K562 (cell line): Measurements from ENCODE around the gene RAP2C. TPM values are rescaled to one million over a fixed set of nuclear protein-coding genes. Genes with fewer than 3 reads are reported as not detected.
A peak's percentile ranks its signal among the peaks of the same experiment; 100 is the strongest.

Experiments
- ATAC-seq: fragments of 200-7000 bp; cut with Tn5 transposase; 3 replicates; pipeline ENCODE4 v1.9.1; 2020; ENCODE audit warnings: moderate library complexity
- BruUV-seq: library from RNA; stranded (reverse); fragments of 400-500 nt; replicated peaks from 2 replicates; lab custom pipeline; 2021; lab: Mats Ljungman, UMichigan
- CTCF ChIA-PET: fragments of 300-600 bp; formaldehyde crosslinking; extraction: SDS; loops from one replicate; lab custom pipeline; 2021; ENCODE audit warnings: low intra/inter-chr PET ratio; lab: Yijun Ruan, JAX
- POLR2A ChIA-PET: fragments of 300-600, 350-650 bp; sonication (Branson Sonifier 250); formaldehyde crosslinking; extraction: SDS; loops from one replicate; lab custom pipeline; 2021; ENCODE audit warnings: antibody characterized with exemption, inconsistent platforms; lab: Yijun Ruan, JAX
- DNase-seq, 4 experiments: peaks; one replicate each; pipeline versions ENCODE4 v3.0.0 to v3.0.0-alpha.2; 2011 to 2018; ENCODE audit warnings: low spot score in 3 of 4, mixed read lengths in 3 of 4; ENCODE audit errors: extremely low read depth in 1 of 4
- FAIRE-seq: peaks from 2 replicates; lab custom pipeline; 2011; peaks lifted over from hg19 to GRCh38; lab: Jason Lieb, UNC
- H2AFZ ChIP-seq: 2 replicates; pipeline ENCODE4 v1.6.0; 2011; ENCODE audit warnings: low read depth, low read length, control low read depth, inconsistent platforms
- H3K27ac ChIP-seq: fragments of 200-600 bp; 3 replicates; pipeline ENCODE4 v1.8.0; 2011; ENCODE audit warnings: low read depth, mild to moderate bottlenecking, control low read depth, inconsistent platforms, low read length, moderate library complexity, mixed read lengths; ENCODE audit errors: extremely low read depth
- H3K27me3 ChIP-seq, 2 experiments: fragments of 300-600 bp in 1 of 2; 2 replicates in 1 of 2; 3 replicates in 1 of 2; pipeline versions ENCODE4 v1.6.0 to v1.8.0; 2011; ENCODE audit warnings: inconsistent platforms in 2 of 2, low read length in 2 of 2, mild to moderate bottlenecking in 1 of 2, mixed read lengths in 1 of 2, moderate library complexity in 1 of 2; ENCODE audit not compliant: control insufficient read depth in 2 of 2, insufficient read depth in 2 of 2
- H3K36me3 ChIP-seq: fragments of 300-600 bp; 3 replicates; pipeline ENCODE4 v1.8.0; 2011; ENCODE audit warnings: mild to moderate bottlenecking, low read length, inconsistent platforms; ENCODE audit not compliant: control insufficient read depth, insufficient read depth
- H3K4me1 ChIP-seq, 2 experiments: fragments of 200-600 bp in 1 of 2; replicated peaks in 1 of 2; 2 replicates in 1 of 2; 3 replicates in 1 of 2; pipeline versions ENCODE4 v1.5.1 to v1.8.0; 2011; ENCODE audit warnings: inconsistent platforms in 2 of 2, low read length in 2 of 2, mild to moderate bottlenecking in 1 of 2, mixed read lengths in 1 of 2, moderate library complexity in 1 of 2; ENCODE audit not compliant: control insufficient read depth in 2 of 2, insufficient read depth in 2 of 2
- H3K4me2 ChIP-seq: 2 replicates; pipeline ENCODE4 v1.6.1; 2011; ENCODE audit warnings: low read length, control low read depth, inconsistent platforms, mixed read lengths; ENCODE audit not compliant: insufficient read depth
- H3K4me3 ChIP-seq: fragments of 200-600 bp; sonication (generic), shearing (Covaris generic); 2 replicates; pipeline ENCODE4 v1.5.1; 2016; ENCODE audit warnings: control low read depth, inconsistent platforms
- H3K79me2 ChIP-seq: fragments of 200-600 bp; 3 replicates; pipeline ENCODE4 v1.8.0; 2011; ENCODE audit warnings: low read length, inconsistent platforms; ENCODE audit not compliant: control insufficient read depth, insufficient read depth
- H3K9ac ChIP-seq, 2 experiments: 2 replicates each; pipeline versions ENCODE4 v1.6.0 to v1.6.1; 2011; ENCODE audit warnings: low read depth in 2 of 2, low read length in 2 of 2, control low read depth in 1 of 2, inconsistent platforms in 1 of 2, mild to moderate bottlenecking in 1 of 2, mixed read lengths in 1 of 2; ENCODE audit not compliant: insufficient read depth in 1 of 2
- H3K9me1 ChIP-seq: one replicate; pipeline ENCODE4 v1.6.0; 2011; ENCODE audit warnings: inconsistent platforms, mild to moderate bottlenecking, low read length, moderate library complexity; ENCODE audit not compliant: control insufficient read depth, insufficient read depth
- H3K9me3 ChIP-seq: replicated peaks from 2 replicates; pipeline ENCODE4 v1.5.1; 2011; ENCODE audit warnings: low read depth, low read length, inconsistent platforms; ENCODE audit not compliant: control insufficient read depth, insufficient read depth
- H4K20me1 ChIP-seq: replicated peaks from 2 replicates; pipeline ENCODE4 v1.6.1; 2011; ENCODE audit warnings: low read length, inconsistent platforms, mixed read lengths; ENCODE audit not compliant: control insufficient read depth, insufficient read depth
- CEBPB ChIP-seq: fragments of 450-650 bp; IDR thresholded peaks from 2 replicates; pipeline ENCODE4 v1.6.1; 2016; ENCODE audit warnings: missing genetic modification characterization, missing compliant biosample characterization
- CEBPG ChIP-seq, 3 experiments: fragments of 200-800 bp in 1 of 3; sonication (Bioruptor generic) in 1 of 3; sonication (generic) in 1 of 3; formaldehyde crosslinking in 1 of 3; IDR thresholded peaks in 2 of 3; conservative IDR thresholded peaks in 1 of 3; 2 replicates each; pipeline versions ENCODE4 v1.6.1 to v1.8.0; 2016 to 2022; ENCODE audit warnings: missing compliant biosample characterization in 2 of 3, missing genetic modification characterization in 2 of 3, mild to moderate bottlenecking in 1 of 3, missing genetic modification reagents in 1 of 3
- ELF2 ChIP-seq: fragments of 250-450 bp; sonication (Bioruptor Pico); IDR thresholded peaks from 2 replicates; pipeline ENCODE4 v1.5.0; 2021; ENCODE audit warnings: mild to moderate bottlenecking
- HCFC1 ChIP-seq: IDR thresholded peaks from 2 replicates; pipeline ENCODE4 v1.6.1; 2012; ENCODE audit warnings: low read depth, low read length, improper control_type of control experiment
- ILF3 ChIP-seq: fragments of 450-650 bp; IDR thresholded peaks from 2 replicates; pipeline ENCODE4 v1.6.1; 2018; ENCODE audit warnings: antibody characterized with exemption, mild to moderate bottlenecking, moderate library complexity, borderline replicate concordance
- MED1 ChIP-seq: sonication (generic); formaldehyde crosslinking; IDR thresholded peaks from 2 replicates; pipeline ENCODE4 v1.8.1; 2023; ENCODE audit warnings: missing genetic modification reagents, borderline replicate concordance
- MEIS2 ChIP-seq: fragments of 450-650 bp; IDR thresholded peaks from 2 replicates; pipeline ENCODE4 v1.6.1; 2014; ENCODE audit warnings: mild to moderate bottlenecking; ENCODE audit not compliant: partially characterized antibody
- PBX2 ChIP-seq, 2 experiments: IDR thresholded peaks in 1 of 2; conservative IDR thresholded peaks in 1 of 2; 2 replicates each; pipeline ENCODE4 v1.6.1; 2016; ENCODE audit warnings: low read depth in 2 of 2, mild to moderate bottlenecking in 1 of 2, missing compliant biosample characterization in 1 of 2, missing genetic modification characterization in 1 of 2, moderate library complexity in 1 of 2
- PTTG1 ChIP-seq: fragments of 450-650 bp; IDR thresholded peaks from 2 replicates; pipeline ENCODE4 v1.6.1; 2016; ENCODE audit warnings: low read depth, mild to moderate bottlenecking, missing genetic modification characterization, missing compliant biosample characterization
- SMARCA4 ChIP-seq: fragments of 450-650 bp; IDR thresholded peaks from 2 replicates; pipeline ENCODE4 v1.6.1; 2016
- TGIF2 ChIP-seq: sonication (generic); formaldehyde crosslinking; IDR thresholded peaks from 2 replicates; pipeline ENCODE4 v1.8.1; 2022; ENCODE audit warnings: mild to moderate bottlenecking, missing genetic modification reagents, moderate library complexity
- VEZF1 ChIP-seq: fragments of 200-800 bp; sonication (Bioruptor generic); IDR thresholded peaks from 2 replicates; pipeline ENCODE4 v1.6.1; 2017; ENCODE audit warnings: missing genetic modification characterization, missing compliant biosample characterization
- ZNF347 ChIP-seq: fragments of 450-650 bp; formaldehyde crosslinking; IDR thresholded peaks from 2 replicates; pipeline ENCODE4 v1.4.0; 2020; ENCODE audit warnings: low read depth, mild to moderate bottlenecking, moderate library complexity
- ZNF507 ChIP-seq: conservative IDR thresholded peaks from 2 replicates; pipeline ENCODE4 v1.6.1; 2017; ENCODE audit warnings: missing genetic modification characterization, missing compliant biosample characterization
- ZNF699 ChIP-seq: fragments of 250-450 bp; sonication (Bioruptor Pico); IDR thresholded peaks from 2 replicates; pipeline ENCODE4 v1.8.0; 2021; ENCODE audit warnings: mild to moderate bottlenecking, moderate library complexity; ENCODE audit not compliant: insufficient replicate concordance
- ZNF740 ChIP-seq, 3 experiments: fragments of 200-800 bp in 1 of 3; sonication (Bioruptor generic) in 1 of 3; sonication (generic) in 1 of 3; formaldehyde crosslinking in 1 of 3; IDR thresholded peaks; 2 replicates each; pipeline versions ENCODE4 v1.6.1 to v1.8.0; 2016 to 2022; ENCODE audit warnings: mild to moderate bottlenecking in 2 of 3, missing compliant biosample characterization in 2 of 3, missing genetic modification characterization in 2 of 3, missing genetic modification reagents in 1 of 3
- WGBS: fragments of 100-300 bp; shearing (Covaris generic); methylation state at CpG from one replicate; pipeline ENCODE4 v1.1.6; 2016; ENCODE audit warnings: low coverage, mixed read lengths; ENCODE audit not compliant: insufficient coverage; ENCODE audit errors: missing lambda C conversion rate; 5-methylcytosine and 5-hydroxymethylcytosine counted together
- in situ Hi-C: fragments of 300-500 bp; cut with MboI; formaldehyde crosslinking; loops from 4 replicates; pipeline ENCODE4 v1.15.0; 2018; ENCODE audit warnings: inconsistent platforms, mixed read lengths
- intact Hi-C: fragments of 100-400 bp; cut with micrococcal nuclease; formaldehyde crosslinking; loops from 2 replicates; pipeline ENCODE4 v1.14.2; 2022
- polyA plus RNA-seq, 8 experiments: library from polyadenylated mRNA; depleted of rRNA in 4 of 8; stranded (reverse) in 5 of 8; unstranded in 3 of 8; fragments of >200 nt; fragmentation: Nextera tagmentation in 2 of 8; fragmentation: Illumina TruSeq in 1 of 8; extraction: Ambion mirVana in 2 of 8; extraction: Trizol in 1 of 8; gene quantifications; 2 replicates each; pipeline versions ENCODE4 v1.2.1 to v1.2.3, GENCODE V29; 2011 to 2014; ENCODE audit warnings: inconsistent platforms in 1 of 8, missing spikeins in 1 of 8
- total RNA-seq, 7 experiments: library from RNA; depleted of rRNA in 6 of 7; stranded (reverse); fragments of >200 nt in 6 of 7; fragmentation: Illumina TruSeq in 2 of 7; extraction: Trizol in 2 of 7; gene quantifications; 2 replicates each; pipeline versions ENCODE4 v1.2.1 to v1.2.3, GENCODE V29; 2011 to 2021; ENCODE audit warnings: low replicate concordance in 1 of 7

Gene RAP2C
- total and polyA plus RNA-seq, 9 of the 15 experiments (the other 6 are each of a cell fraction or from before 2014, with no cell fraction given): 7.8 to 28.6 (median 18.6) TPM

- Histone ChIP-seq H3K4me1 (peaks cover 0 to 4% of the 10 kb centered on the region in 2 experiments; a peak in 2 of 5 replicates), H3K79me2 (peaks cover 63% of the 10 kb centered on the region), H3K9me3 (no peaks in the 10 kb centered on the region), H2AFZ (no peak overlapping the region), H3K9ac (peak overlapping the region; percentile 27 to 86; a peak in 2 of 4 replicates), H3K27me3 (no peaks in the 10 kb centered on the region), H3K4me3 (peak overlapping the region; percentile 70), H3K36me3 (peaks cover 33% of the 10 kb centered on the region), H4K20me1 (no peaks in the 10 kb centered on the region), H3K9me1 (no peaks in the 10 kb centered on the region), H3K4me2 (peak overlapping the region; percentile 94), H3K27ac (peak overlapping the region; percentile 93; the same call in 2 of the 3 replicates)
- no peak for ATAC-seq
- POLR2A ChIA-PET: interaction anchor here (1.7 kb wide), 1 partner anchor 17 kb away, joined by 3 read pairs; no protein-coding TSS in a partner anchor
- no peak for FAIRE-seq
- CTCF ChIA-PET: no interaction called here
- intact Hi-C loops (loop anchor here (5.0 kb wide), 2 partner anchors 194 to 256 kb away; partner anchors contain the start of gene STK26), in situ Hi-C loops (loop anchor here (5.0 to 10.0 kb wide), 2 partner anchors 131 to 384 kb away; no protein-coding TSS in a partner anchor)
- WGBS: 0% methylated on average over 6 of the region's 8 CpGs
- BruUV-seq: no TSS peak
- peak in 2 of 4 experiments; percentile 21 to 29 for DNase-seq
- TF ChIP-seq CEBPG (CRISPR knock-in tag; IDR thresholded peaks at IDR 0.05) (no peak), CEBPG (tag; conservative IDR thresholded peaks at IDR 0.05 in 1 of 2, IDR thresholded peaks at IDR 0.05 in 1 of 2) (0 out of 4 replicates have a peak, but pooled peaks of 1 of the 2 experiments have one; percentile 25), SMARCA4 (no peak), PBX2 (CRISPR knock-in tag; IDR thresholded peaks at IDR 0.05; ENCODE audit: low read depth) (no peak), PBX2 (tag; conservative IDR thresholded peaks at IDR 0.05; ENCODE audit: low read depth) (peak; percentile 20; the same call in 1 of the 2 replicates), ZNF740 (CRISPR knock-in tag; IDR thresholded peaks at IDR 0.05) (no peak), ZNF740 (tag; IDR thresholded peaks at IDR 0.05) (0 out of 4 replicates have a peak, but pooled peaks of 1 of the 2 experiments have one; percentile 0), HCFC1 (no peak), VEZF1 (CRISPR knock-in tag) (peak; percentile 68), ELF2 (CRISPR knock-in tag) (no peak), PTTG1 (tag) (no peak), ZNF507 (tag) (no peak), ZNF699 (CRISPR knock-in tag) (no peak), CEBPB (peak; percentile 31; the same call in 1 of the 2 replicates), TGIF2 (CRISPR knock-in tag) (no peak), MED1 (CRISPR knock-in tag) (no peak), MEIS2 (peak; percentile 11), ILF3 (no peak), ZNF347 (CRISPR knock-in tag) (no peak)
Measured at GRCh38 chrX:132216283-132216682, 3.0 kb downstream of the RAP2C start.
